GOT3 (cell line): ENCODE results near the gene SNX8.
"Not testable (repeated sequence)": the region's sequence is repeated elsewhere in the genome, so short reads cannot be mapped to it uniquely, and the experiment has no call there.

Source experiments
- DNase-seq: peaks from one replicate; lab custom pipeline; 2025; ENCODE audit warnings: mixed read lengths; lab: John Stamatoyannopoulos, UW

Gene SNX8

DNA sequence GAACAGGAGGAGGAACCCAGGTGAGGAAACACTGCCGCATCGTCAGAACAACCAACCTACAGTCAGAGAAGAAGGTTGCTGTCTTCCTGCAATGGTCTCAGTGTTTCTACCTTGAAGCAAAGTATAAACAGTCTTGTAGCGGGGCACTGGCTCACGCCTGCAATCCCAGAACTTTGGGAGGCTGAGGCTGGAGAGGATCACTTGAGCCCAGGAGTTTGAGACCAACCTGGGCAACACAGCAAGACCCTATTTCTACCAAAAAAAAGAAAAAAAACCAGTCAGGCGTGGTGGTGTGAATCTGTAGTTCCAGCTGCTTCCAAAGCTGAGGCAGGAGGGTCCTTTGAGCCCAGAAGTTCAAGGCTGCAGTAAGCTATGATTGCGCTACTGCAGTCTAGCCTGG is 23.4 kb downstream of the SNX8 start:
- no peak for DNase-seq

DNA sequence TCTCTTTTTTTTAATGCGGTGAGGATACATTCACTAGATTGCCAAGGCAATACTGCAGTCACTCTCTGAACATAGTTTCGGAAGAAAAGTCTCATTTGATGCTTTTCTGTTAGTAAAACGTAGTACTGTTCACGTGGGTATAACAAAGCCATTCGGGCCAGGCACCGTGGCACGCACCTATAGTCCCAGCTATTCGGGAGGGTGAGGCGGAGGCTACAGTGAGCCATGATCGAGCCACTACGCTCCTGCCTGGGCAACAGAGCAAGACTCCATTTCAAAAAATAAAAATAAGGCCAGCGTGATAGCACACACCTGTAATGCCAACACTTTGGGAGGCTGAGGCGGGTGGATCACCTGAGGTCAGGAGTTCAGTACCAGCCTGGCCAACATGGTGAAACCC is 24.6 kb downstream of the SNX8 start:
- no peak for DNase-seq

DNA sequence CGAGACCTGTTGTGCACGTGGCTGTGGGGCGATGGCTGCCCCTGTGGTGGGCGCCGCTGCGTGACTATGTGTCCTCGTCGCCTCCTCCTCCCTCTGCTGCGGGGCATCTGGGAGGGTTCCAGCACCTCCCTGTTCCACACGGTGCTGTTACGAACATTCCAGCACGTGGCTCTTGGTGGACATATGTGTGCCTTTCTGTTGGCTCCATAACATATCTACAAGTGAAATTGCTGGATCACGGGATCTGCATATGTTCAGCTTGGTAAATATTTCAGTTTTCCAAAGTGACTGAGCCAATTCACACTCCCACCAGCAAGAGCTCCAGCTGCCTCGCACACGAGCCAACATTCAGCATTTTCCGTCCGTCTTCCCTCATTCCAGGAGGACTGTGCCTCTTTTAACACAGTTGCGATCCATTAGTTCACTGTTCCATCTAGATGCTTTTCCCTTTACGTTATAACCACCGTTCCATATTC is 25.1 kb downstream of the SNX8 start:
- DNase-seq: no peak

DNA sequence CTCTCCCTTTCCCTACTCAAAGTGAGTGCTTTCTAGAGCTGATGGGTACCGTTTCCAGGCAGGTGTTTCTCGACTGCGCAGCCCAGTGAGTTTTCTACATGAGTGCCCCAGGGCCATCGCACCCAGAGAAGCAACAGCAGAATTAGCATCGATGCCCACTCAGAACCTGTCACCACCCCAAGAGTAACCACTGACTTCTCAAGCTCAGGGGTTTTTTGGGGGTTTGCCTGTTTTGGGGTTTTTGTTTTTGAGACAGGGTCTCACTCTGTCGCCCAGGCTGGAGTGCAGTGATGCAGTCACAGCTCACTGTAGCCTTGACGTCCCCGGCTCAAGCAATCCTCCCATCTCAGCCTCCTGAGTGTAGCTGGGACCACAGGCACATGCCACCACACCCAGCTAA is 25.7 kb downstream of the SNX8 start:
- DNase-seq: no peak

DNA sequence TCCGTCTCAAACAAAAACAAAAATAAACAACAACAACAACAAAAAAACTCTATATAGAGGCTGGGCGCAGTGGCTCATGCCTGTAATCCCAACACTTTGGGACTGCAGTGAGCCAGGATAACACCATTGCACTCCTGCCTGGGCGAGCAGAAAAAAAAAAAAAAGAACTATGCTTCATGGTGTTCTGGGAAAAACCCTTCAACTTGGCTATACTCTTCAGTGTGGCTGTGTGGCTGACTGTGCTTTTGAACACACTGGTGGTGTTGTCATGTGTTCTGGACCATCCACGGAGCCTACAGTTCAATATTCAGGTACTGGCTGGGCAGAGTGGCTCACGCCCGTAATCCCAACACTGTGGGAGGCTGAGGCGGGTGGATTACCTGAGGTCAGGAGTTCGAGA is 26.5 kb downstream of the SNX8 start:
- no peak for DNase-seq

DNA sequence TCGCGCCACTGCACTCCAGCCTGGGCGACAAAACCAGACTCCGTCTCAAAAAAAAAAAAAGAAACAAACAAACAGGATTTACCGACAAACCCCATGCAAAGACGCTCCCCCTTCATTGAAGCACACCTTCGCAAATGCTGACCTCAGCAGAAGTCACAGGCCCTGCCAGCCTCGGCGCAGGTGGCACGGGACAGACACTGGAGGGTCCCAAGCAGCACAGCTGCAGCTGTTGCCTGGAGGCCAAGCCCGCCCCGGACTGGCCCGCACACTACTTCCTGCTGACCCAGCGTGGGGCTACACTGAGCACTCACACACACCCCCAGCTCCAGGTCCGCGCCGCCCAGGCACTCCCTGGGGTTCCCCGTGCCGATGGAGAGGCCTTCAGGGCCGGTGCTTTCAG is 31.2 kb downstream of the SNX8 start:
- DNase-seq: no peak

DNA sequence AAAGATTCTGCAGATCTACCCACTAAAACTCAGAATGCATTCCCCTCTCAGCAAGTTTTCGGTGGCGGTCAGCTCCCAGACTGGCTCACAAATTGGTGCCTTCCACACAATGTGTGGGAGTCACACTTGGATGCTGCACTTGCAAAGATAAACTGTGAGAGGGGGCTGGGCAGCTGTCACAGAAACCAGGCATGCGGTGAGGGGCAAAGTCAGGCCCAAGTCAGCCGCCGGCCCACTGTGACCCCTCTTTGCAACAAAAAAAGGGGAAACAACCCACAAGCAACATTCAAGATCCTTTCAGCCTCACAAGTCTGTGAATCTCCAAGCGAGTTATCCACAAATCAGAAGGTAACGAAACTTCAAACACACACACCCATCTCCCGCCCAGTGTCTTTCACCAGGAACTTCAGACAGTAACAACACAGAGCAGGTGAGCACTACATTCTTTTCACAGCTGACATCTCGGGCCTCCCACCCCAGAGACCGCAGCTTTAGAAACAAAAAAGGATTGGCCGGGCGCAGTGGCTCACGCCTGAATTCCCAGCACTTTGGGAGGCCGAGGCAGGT is 32.0 kb downstream of the SNX8 start:
- DNase-seq: no peak

DNA sequence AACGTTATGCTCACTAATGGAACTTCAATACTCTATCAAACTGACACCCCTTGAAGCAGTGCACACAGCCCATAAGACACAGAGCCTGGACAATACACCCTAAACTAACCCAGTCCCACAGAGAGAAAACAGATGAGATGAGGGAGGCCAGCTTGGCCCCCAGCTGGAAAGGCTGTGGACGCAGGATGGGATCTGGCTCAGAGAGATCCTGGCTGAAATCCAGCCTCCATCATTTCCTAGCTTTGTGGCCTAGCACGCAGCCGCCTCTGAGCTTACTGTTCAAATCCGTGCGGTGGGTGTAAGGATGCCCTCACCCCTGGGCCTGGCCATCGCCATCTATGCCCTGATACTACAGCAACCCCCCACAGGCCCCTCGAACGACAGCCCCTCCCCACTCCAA is 32.7 kb downstream of the SNX8 start:
- DNase-seq: no peak

DNA sequence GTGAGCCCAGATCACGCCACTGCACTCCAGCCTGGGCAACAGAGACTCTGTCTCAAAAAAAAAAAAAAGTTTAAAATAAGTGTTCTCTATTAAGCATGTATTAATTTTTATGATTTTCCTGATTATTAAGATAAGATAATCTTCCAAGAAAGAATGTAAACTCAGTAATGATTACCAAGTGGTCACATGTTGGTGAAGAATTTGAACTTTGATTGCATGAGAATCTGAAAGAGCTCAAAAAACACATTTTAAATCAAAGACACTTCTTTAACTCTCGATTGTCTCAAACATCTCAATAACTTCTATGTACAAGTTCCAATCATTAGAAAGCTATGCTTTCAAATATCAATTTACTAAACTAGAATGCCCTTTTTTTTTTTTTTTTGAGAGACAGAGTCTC is 33.8 kb downstream of the SNX8 start:
- no peak for DNase-seq

DNA sequence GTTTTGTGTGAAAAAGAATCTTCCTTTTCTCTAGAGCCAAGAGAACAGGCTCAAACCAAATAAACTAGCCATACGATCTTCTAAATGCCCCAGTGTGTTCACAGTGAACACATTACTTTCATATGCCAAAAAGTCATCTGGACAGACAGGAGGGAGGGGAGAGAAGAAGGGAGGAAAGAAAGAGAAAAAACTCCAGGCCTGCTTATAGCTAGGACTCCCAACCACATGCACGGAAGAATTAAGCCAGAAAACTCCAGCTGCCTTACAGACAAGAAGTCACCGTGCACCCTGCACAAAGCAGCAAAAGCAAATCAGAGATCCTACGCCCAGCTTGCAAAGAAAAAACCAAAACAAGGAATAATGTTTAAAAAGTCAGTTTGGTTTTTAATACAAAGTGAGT is 34.3 kb downstream of the SNX8 start:
- no peak for DNase-seq

DNA sequence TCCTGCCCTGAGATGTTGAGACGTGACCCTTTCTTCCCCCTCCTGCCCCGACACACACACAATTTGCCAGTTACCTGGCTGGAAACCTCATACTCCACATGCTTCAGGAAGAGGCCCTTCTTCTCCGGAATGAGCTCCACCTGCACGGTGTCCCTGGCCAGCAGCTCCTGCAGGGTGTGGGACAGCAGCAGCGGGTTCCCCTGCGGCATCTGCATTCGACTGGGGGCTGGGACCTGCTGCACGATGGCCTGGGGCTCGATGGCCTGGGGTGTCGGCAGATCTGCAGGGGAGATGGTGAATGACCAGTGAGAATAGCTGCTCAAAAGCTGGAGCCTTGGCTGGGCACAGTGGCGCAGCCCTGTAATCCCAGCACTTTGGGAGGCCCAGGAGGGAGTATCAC is 36.2 kb downstream of the SNX8 start:
- DNase-seq: no peak

DNA sequence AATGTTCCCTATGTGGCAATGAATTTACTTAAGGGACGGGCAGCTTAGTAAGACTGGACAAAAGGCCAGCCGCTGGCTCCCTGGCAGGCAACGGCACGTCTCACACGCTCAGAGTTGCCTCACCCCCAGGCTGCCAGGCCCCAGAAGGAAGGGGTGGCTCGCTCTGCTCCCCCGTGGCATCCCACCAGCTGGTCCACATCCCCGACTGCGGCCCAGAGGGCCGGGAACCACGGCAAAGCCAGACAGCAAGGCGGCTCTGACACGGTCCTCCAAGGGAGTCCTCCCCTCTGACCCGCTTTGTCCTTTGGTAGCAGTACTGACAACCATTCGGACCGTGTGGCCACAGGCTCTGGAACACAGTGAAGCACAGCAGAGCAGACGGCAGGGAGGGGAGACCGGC is 38.1 kb downstream of the SNX8 start:
- no peak for DNase-seq

DNA sequence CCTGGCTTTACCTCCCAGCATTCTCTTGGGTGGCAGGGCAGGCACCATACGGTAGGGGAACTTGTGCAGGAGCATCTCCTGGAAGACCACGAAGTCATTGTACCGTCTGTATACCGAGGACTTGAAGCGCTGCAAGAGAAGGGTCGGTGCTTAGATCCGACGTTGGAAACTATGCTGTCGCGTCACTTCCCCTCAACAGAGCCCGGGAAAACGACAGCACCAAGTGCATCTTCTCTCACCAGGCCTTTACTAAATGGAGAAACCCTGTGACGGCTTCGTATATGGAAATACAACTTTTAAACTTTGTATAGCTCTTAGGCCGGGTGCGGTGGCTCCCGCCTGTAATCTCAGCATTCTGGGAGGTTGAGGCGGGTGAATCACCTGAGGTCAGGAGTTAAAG is 39.1 kb downstream of the SNX8 start:
- DNase-seq: no peak

DNA sequence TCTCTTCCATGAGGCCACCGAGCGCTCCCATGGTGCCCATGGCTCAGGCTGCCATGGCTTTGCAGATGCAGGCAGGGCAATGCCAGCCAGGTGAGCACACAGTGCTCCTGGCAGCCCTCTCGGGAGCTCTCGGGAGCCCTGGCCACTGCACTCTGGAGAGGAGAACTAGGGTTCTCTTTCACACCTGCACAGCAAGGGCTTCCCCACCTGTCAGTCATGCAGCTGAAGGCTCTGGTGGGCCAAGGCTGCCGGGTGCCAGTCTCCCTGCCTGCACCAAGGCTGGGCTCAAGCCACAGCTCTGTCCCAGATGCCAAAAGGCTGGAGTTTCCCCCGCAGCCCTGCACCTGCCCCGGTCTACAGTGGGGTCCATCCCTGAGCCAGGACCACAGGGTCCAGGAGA is 39.6 kb downstream of the SNX8 start:
- DNase-seq: no peak

DNA sequence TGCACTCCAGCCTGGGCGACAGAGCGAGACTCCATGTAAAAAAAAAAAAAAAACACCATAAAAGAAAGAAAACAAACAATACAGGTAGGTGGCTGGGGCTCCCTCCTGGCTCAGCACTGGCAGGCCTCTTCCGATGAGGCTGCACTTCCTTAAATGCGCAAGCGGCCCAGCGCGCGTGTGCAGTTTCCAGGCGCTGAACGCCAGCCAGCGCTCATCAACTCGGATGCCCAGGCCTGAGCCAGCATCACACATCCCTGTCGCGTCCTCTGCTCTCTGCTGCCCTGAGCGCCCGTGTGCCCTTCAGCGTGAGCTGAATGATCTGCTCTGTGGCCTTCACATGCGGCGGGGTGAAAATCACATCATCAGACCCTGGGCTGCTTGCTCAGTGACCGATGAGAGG is 40.4 kb downstream of the SNX8 start:
- DNase-seq: no peak

DNA sequence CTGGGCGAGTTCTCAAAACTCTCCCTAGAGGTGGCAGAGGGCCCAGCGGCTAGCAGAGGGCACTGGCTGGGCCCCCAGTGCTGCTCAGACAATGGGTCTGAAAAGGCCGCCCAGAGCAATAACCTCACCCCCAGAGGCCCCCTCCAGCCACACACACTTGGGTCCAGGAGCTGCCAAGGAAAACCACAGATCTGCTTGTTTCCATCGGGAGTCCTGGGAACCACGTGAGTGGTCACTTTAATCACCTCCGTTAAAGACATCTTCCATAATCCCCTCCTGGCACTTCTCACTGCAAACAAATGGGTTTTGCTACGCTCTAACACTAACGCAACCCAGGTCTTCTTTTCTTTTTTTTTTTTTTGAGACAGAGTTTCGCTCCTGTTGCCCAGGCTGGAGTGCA is 42.2 kb downstream of the SNX8 start:
- DNase-seq: no peak

DNA sequence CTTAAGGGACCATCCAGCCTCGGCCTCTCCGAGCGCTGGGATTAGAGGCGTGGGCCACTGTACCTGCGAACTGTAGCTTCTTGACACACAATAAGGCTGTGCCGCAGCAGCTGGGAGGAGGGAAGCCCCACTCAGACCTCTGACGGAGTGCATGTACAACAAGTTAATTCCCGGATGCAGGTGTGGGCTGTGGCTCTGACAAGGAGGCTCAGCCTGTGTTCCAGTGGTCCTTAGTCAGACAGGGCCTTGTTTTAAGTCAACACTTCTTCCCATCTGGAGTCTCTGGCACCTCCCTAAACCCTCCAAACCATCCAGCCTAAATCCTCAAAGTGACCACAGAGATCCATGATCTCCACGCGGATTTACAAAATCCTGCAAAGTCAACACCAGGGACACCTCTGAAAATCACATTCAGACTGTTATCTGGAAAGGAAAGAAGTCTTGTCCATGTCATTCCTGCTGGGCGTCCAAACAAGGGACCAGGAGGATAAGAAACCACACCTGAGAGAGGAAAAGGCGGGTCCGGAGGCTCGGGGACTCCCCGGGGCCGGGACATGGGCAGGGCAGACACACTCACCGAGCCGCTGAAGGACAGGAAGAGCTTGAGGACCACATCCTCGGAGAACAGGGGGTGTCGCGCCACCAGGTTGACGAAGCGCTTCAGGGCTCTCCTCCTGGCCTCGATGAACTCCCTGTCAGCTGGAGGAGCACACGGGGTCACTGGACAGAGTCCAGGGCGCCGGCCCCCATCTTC is 42.8 kb downstream of the SNX8 start:
- no peak for DNase-seq

DNA sequence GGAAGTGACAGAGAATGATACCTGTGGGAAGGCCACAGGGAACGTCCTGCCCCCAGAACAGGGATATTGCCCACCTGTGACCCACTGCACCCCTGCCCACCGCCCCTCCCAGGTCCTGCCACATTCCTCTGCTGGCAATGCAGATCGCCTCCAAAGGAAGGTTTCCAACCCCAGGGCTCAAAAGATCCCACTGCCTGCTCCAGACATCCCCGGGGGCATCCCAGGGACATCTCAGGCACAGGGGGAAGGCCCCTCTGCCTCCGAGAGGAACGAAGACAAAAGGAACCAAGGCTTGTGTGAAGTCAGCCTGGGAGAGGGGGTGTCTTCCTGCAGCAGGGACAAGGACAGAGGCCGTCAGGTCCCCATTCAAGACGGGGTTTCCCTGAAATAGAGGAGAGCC is 43.7 kb downstream of the SNX8 start:
- no peak for DNase-seq

DNA sequence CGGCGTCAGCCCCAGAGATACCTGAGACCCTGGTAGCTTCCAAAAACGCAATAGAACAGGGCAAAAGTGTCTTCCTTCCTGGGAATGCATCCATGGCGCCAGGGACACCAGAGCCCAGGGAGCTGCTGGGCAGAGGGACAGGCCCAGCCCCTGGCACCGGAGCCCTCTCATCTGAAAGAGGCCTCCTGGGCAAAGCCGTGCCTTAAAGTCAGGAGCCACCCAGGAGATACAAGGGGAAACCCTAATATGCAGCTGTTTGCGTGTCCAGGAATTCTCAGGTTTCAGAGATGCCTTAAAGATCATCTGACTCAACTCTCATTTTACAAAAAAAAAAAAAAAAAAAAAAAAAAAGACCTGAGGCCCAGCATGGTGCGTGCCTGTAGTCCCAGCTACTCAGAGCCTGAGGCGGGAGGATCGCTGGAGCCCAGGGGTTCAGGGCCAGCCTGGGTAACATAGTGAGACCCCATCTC is 44.2 kb downstream of the SNX8 start:
- no peak for DNase-seq

DNA sequence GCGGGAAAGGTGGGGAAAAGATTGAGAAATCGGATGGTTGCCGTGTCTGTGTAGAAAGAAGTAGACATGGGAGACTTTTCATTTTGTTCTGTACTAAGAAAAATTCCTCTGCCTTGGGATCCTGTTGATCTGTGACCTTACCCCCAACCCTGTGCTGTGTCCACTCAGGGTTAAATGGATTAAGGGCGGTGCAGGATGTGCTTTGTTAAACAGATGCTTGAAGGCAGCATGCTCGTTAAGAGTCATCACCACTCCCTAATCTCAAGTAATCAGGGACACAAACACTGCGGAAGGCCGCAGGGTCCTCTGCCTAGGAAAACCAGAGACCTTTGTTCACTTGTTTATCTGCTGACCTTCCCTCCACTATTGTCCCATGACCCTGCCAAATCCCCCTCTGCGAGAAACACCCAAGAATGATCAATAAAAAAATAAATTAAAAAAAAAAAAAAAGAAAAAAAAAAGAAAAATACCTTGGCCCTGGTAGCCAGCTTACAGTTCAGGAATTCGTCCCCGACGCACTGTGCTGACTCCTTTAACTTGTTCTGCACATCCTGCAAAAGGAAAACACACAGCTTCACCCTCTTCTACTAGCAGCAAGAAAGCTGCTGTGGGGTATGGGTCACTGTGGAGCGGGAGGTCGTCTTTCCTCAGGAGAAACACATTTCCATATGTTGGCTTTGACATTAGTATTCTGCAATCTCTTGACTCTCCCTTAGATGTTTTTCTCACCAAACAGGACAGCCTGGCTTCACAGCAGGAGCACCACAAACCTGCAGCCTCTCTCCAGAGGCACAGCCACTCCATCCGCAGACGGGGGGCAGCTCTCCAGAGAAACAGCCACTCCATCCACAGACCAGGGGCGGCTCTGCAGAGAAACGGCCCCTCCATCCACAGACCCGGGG is 44.9 kb downstream of the SNX8 start:
- DNase-seq: not testable (repeated sequence)

DNA sequence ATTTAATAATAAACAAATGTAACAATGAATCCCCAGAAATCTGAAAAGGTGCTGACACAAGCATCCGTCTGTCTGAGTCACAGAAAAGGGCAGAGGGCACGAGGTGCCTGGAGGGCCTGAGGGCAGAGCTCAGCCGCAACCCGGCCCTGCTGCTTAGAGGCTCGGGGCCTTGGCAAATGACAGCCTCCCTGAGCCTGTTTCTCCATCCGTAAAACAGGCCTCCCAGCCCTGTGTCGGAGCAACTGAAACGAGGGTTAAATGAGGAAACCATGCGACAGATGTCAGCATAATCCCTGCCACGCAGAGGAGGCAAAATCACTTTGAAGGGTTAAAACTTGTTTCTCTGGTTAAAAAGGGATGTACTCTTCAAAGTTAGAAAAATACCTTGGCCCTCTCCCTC is 47.3 kb downstream of the SNX8 start:
- no peak for DNase-seq

DNA sequence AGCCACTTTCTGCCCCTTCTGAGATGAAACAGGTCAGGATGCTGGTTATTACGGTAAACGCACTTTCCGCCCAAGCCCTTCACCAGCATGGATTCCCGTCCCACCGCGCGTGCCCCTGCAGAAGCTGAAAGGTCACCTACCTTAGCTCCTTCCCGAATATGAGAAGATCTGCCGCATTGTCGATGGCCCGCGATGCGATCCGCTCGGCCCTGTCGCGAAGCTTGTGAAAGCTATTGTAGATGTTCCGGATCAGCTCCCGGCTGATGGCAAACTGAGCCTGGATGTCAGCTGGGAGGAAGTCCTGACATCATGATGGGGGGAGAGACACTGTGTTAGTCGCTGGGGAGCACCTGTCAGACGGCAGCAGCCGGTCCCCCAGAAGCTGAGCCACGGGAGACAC is 50.1 kb downstream of the SNX8 start:
- DNase-seq: no peak

DNA sequence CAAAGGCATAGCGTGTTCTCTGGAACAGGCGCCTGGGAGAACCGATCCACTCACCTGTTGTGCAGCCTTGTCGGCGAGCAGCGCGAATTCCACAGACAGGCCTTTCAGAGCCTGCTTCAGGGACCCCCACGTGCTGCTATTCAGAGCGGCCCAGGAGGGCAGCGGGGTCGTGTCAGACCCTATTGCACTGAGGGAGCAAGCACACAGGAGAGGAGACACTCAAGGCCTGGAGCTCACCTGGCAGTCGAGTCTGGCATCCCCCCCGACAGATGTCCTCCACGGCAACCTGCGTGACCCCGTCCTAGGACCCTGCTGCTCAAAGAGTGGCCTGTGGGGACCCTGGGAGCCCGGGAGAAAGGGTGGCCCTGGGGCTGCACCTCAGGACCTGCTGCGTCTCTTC is 51.1 kb downstream of the SNX8 start:
- DNase-seq: no peak
